ENCODE data around the gene MAP3K7. TPM values are rescaled to one million over a fixed set of nuclear protein-coding genes. Genes with fewer than 3 reads are reported as not detected.

The MAP3K7 gene
- total RNA-seq, 4 donors from 2014 or later, result 18.4 to 26.6 (median 22.6) TPM

GRCh38 chr6:90483956-90484355 is 102.9 kb downstream of the MAP3K7 start:
- Histone ChIP-seq H3K36me3 (no peaks in the 10 kb centered on the region), H3K27me3 (no peaks in the 10 kb centered on the region), H3K4me3 (no peak overlapping the region), H3K27ac (no peak overlapping the region), H3K4me1 (peaks cover 0 to 3% (median 0%) of the 10 kb centered on the region in 3 donors), H3K9me3 (no peaks in the 10 kb centered on the region)
- no peak for TF ChIP-seq POLR2A (IDR thresholded peaks at IDR 0.05)
- no peak for TF ChIP-seq EP300 (IDR thresholded peaks at IDR 0.05)
- TF ChIP-seq CTCF (IDR thresholded peaks at IDR 0.05), result no peak
- no peak for TF ChIP-seq POLR2AphosphoS5 (IDR thresholded peaks at IDR 0.05)
- WGBS, 2 donors (ENCODE audit: low coverage in 1 of 2), result 79 to 86% methylated on average over 9 of the region's 9 CpGs
- ATAC-seq, result no peak

- Histone ChIP-seq H3K36me3 (no peaks in the 10 kb centered on the region), H3K27ac (no peak overlapping the region), H3K4me1 (peaks cover 0 to 6% (median 0%) of the 10 kb centered on the region in 3 donors), H3K4me3 (no peak overlapping the region), H3K9me3 (no peaks in the 10 kb centered on the region), H3K27me3 (no peaks in the 10 kb centered on the region)
- no peak for ATAC-seq
- 80% methylated on average over 1 of the region's 8 CpGs; no CpG with 5 or more reads in 1 of the 2 donors for WGBS, 2 donors (ENCODE audit: low coverage in 1 of 2)
- no peak for TF ChIP-seq POLR2AphosphoS5 (IDR thresholded peaks at IDR 0.05)
- TF ChIP-seq CTCF (IDR thresholded peaks at IDR 0.05), result no peak
- no peak for TF ChIP-seq POLR2A (IDR thresholded peaks at IDR 0.05)
- TF ChIP-seq EP300 (IDR thresholded peaks at IDR 0.05), result no peak
Measured at GRCh38 chr6:90483116-90483839, 103.6 kb downstream of the MAP3K7 start.

- ATAC-seq, result no peak
- Histone ChIP-seq H3K36me3 (no peaks in the 10 kb centered on the region), H3K4me1 (peaks cover 0 to 6% (median 0%) of the 10 kb centered on the region in 3 donors), H3K4me3 (no peak overlapping the region), H3K27me3 (no peaks in the 10 kb centered on the region), H3K27ac (no peak overlapping the region), H3K9me3 (no peaks in the 10 kb centered on the region)
- 85 to 89% methylated on average over 1 to 4 of the region's 4 CpGs for WGBS, 2 donors (ENCODE audit: low coverage in 1 of 2)
- TF ChIP-seq CTCF (IDR thresholded peaks at IDR 0.05), result no peak
- TF ChIP-seq POLR2AphosphoS5 (IDR thresholded peaks at IDR 0.05), result no peak
- no peak for TF ChIP-seq POLR2A (IDR thresholded peaks at IDR 0.05)
- TF ChIP-seq EP300 (IDR thresholded peaks at IDR 0.05), result no peak
Measured at GRCh38 chr6:90480666-90481065, 106.2 kb downstream of the MAP3K7 start.

GRCh38 chr6:90479603-90479926 is 107.3 kb downstream of the MAP3K7 start:
- H3K9me3 ChIP-seq, result no peaks in the 10 kb centered on the region
- no peak for TF ChIP-seq POLR2AphosphoS5 (IDR thresholded peaks at IDR 0.05)
- TF ChIP-seq POLR2A (IDR thresholded peaks at IDR 0.05), result no peak
- TF ChIP-seq EP300 (IDR thresholded peaks at IDR 0.05), result no peak
- TF ChIP-seq CTCF (IDR thresholded peaks at IDR 0.05), result no peak
- WGBS, 2 donors (ENCODE audit: low coverage in 1 of 2), result 73 to 88% methylated on average over 1 of the region's 1 CpG
- no peaks in the 10 kb centered on the region for H3K27me3 ChIP-seq
- H3K36me3 ChIP-seq, result no peaks in the 10 kb centered on the region
- no peak for ATAC-seq
- no peak overlapping the region for H3K4me3 ChIP-seq
- no peak overlapping the region for H3K27ac ChIP-seq
- peaks cover 0 to 6% (median 0%) of the 10 kb centered on the region in 3 donors for H3K4me1 ChIP-seq

Measured in gastroesophageal sphincter (tissue), 4 donors.